Gastrocnemius medialis (tissue), 4 donors: ENCODE measurements around the gene PDE8A. TPM values are rescaled to one million over a fixed set of nuclear protein-coding genes. Genes with fewer than 3 reads are reported as not detected.

Experiments used
- ATAC-seq, 2 donors: fragments of 150-250 bp; one replicate each; pipeline ENCODE4 v1.9.1; 2016
- DNase-seq, 2 donors: peaks; one replicate each; pipeline ENCODE4 v3.0.0-alpha.2; 2019
- H3K27ac ChIP-seq, 4 donors: fragments of 200-600 bp; sonication (generic); 1 replicate in 1 of 4; 2 replicates in 3 of 4; pipeline ENCODE4 v1.5.1; 2016 to 2018; ENCODE audit warnings: mild to moderate bottlenecking in 2 of 4, moderate library complexity in 1 of 4
- H3K27me3 ChIP-seq, 3 donors: fragments of 200-600 bp; sonication (generic) in 2 of 3; 1 replicate in 1 of 3; 2 replicates in 2 of 3; pipeline versions ENCODE4 v1.5.1 to v1.6.0; 2016 to 2019; ENCODE audit warnings: mild to moderate bottlenecking in 1 of 3, moderate library complexity in 1 of 3
- H3K36me3 ChIP-seq, 2 donors: fragments of 200-600 bp; sonication (generic) in 1 of 2; one replicate each; pipeline ENCODE4 v1.5.1; 2017 to 2018
- H3K4me1 ChIP-seq, 2 donors: fragments of 200-600 bp; sonication (generic) in 1 of 2; one replicate each; pipeline ENCODE4 v1.5.1; 2016 to 2017; ENCODE audit warnings: mild to moderate bottlenecking in 2 of 2
- H3K4me3 ChIP-seq, 4 donors: fragments of 200-600 bp; sonication (generic) in 3 of 4; 1 replicate in 1 of 4; 2 replicates in 3 of 4; pipeline ENCODE4 v1.5.1; 2016 to 2019; ENCODE audit warnings: mild to moderate bottlenecking in 2 of 4
- H3K9me3 ChIP-seq, 3 donors: fragments of 200-600 bp; sonication (generic) in 2 of 3; 1 replicate in 1 of 3; 2 replicates in 2 of 3; pipeline ENCODE4 v1.5.1; 2016 to 2019
- POLR2A ChIP-seq, 2 donors: fragments of 450-650 bp; IDR thresholded peaks; one replicate each; pipeline ENCODE4 v1.6.1; 2017; ENCODE audit warnings: antibody characterized with exemption in 2 of 2, mild to moderate bottlenecking in 2 of 2, moderate library complexity in 2 of 2
- in situ Hi-C, 4 donors: fragments of 200-750 bp; cut with MboI; loops; one replicate each; pipeline versions ENCODE4 v1.15.0 to v1.8.0; 2017; ENCODE audit warnings: low sequenced_read_pairs in 4 of 4
- intact Hi-C: fragments of 100-400 bp; cut with DNase I; formaldehyde crosslinking; loops from one replicate; pipeline ENCODE4 v1.15.1; 2023; ENCODE audit warnings: low total_unique reads
- total RNA-seq, 4 donors: library from RNA; depleted of rRNA; stranded (reverse); fragments of >200 nt; gene quantifications; one replicate each; pipeline versions ENCODE4 v1.1.0 to v1.2.3, GENCODE V29; 2016
- TF ChIP-seq, protein P1 (sequence below), 5 experiments: fragments of 450-650 bp in 3 of 5; fragments of 200-600 bp in 2 of 5; sonication (generic) in 2 of 5; IDR thresholded peaks in 4 of 5; conservative IDR thresholded peaks in 1 of 5; 1 replicate in 4 of 5; 2 replicates in 1 of 5; pipeline ENCODE4 v1.5.1; 2016 to 2019; ENCODE audit warnings: antibody characterized with exemption in 5 of 5, mild to moderate bottlenecking in 3 of 5, moderate library complexity in 3 of 5

The PDE8A gene
- total RNA-seq, 4 donors from 2014 or later: 6.3 to 20.6 (median 13.9) TPM

GRCh38 chr15:85091990-85092389 is 110.3 kb downstream of the PDE8A start:
- H3K36me3 ChIP-seq: peaks cover 0 to 66% of the 10 kb centered on the region in 2 donors
- intact Hi-C loops: no loop called here
- TF ChIP-seq, protein P1, sequence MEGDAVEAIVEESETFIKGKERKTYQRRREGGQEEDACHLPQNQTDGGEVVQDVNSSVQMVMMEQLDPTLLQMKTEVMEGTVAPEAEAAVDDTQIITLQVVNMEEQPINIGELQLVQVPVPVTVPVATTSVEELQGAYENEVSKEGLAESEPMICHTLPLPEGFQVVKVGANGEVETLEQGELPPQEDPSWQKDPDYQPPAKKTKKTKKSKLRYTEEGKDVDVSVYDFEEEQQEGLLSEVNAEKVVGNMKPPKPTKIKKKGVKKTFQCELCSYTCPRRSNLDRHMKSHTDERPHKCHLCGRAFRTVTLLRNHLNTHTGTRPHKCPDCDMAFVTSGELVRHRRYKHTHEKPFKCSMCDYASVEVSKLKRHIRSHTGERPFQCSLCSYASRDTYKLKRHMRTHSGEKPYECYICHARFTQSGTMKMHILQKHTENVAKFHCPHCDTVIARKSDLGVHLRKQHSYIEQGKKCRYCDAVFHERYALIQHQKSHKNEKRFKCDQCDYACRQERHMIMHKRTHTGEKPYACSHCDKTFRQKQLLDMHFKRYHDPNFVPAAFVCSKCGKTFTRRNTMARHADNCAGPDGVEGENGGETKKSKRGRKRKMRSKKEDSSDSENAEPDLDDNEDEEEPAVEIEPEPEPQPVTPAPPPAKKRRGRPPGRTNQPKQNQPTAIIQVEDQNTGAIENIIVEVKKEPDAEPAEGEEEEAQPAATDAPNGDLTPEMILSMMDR (IDR thresholded peaks at IDR 0.05 in 4 of 5, conservative IDR thresholded peaks at IDR 0.05 in 1 of 5): no peak
- TF ChIP-seq POLR2A (IDR thresholded peaks at IDR 0.05): no peak
- H3K4me3 ChIP-seq: no peak overlapping the region
- no peaks in the 10 kb centered on the region for H3K9me3 ChIP-seq
- ATAC-seq (no peak), DNase-seq (no peak)
- no peaks in the 10 kb centered on the region for H3K4me1 ChIP-seq
- H3K27ac ChIP-seq: no peak overlapping the region
- in situ Hi-C loops: no loop called here
- no peaks in the 10 kb centered on the region for H3K27me3 ChIP-seq

DNA sequence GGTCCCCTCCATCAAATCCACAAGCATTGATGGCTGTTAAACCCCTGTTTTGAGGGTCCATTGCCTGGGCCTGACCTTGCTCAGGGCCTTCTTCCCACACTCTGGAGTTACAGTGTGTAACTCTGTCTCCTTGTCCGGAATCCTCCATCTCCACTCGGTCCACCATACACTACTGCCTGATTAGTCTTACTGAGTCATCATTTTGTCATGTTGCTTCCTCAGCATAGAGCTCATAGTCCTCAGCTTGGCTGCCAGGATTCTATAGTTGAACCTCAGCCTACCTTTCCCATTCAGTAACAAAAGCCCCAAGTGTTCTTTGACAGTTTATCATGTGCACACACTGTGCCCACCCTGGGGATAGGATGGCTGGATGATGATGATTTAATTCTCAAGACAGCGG is 113.0 kb downstream of the PDE8A start:
- H3K9me3 ChIP-seq: no peaks in the 10 kb centered on the region
- ATAC-seq: no peak
- H3K27ac ChIP-seq: no peak overlapping the region
- in situ Hi-C loops: no loop called here
- H3K4me1 ChIP-seq: no peaks in the 10 kb centered on the region
- no peak overlapping the region for H3K4me3 ChIP-seq
- intact Hi-C loops: no loop called here
- no peak for DNase-seq
- no peaks in the 10 kb centered on the region for H3K27me3 ChIP-seq
- TF ChIP-seq, protein P1 (IDR thresholded peaks at IDR 0.05 in 4 of 5, conservative IDR thresholded peaks at IDR 0.05 in 1 of 5): no peak
- no peak for TF ChIP-seq POLR2A (IDR thresholded peaks at IDR 0.05)
- peaks cover 0 to 55% of the 10 kb centered on the region in 2 donors for H3K36me3 ChIP-seq

- intact Hi-C loops: no loop called here
- TF ChIP-seq, protein P1 (IDR thresholded peaks at IDR 0.05 in 4 of 5, conservative IDR thresholded peaks at IDR 0.05 in 1 of 5): no peak
- no peak for TF ChIP-seq POLR2A (IDR thresholded peaks at IDR 0.05)
- in situ Hi-C loops: no loop called here
- H3K36me3 ChIP-seq: peaks cover 0 to 63% of the 10 kb centered on the region in 2 donors
- no peak overlapping the region for H3K4me3 ChIP-seq
- DNase-seq (no peak), ATAC-seq (no peak)
- no peaks in the 10 kb centered on the region for H3K27me3 ChIP-seq
- no peaks in the 10 kb centered on the region for H3K9me3 ChIP-seq
- no peak overlapping the region for H3K27ac ChIP-seq
- H3K4me1 ChIP-seq: no peaks in the 10 kb centered on the region
Measured at GRCh38 chr15:85095566-85095965, 113.9 kb downstream of the PDE8A start.

DNA sequence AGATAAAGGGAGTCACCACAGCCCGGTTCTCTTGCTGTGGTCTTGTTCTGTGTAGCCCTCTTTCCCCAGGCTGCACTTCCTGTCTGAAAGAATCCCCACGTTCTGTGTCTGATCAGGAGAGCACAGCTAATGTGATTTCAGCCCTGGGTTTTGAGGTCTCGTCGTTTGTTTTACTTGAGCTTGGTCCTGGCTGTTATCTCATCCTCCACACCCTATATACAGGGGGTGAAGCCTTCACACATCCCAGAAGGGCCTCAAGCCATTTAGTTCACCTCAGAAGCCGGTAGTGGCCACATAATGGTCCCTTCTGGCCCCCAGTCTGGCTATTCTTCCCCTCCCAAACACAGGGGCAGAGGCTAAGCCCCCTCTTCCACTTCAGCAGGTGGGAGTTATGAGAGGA is 115.6 kb downstream of the PDE8A start:
- no peak overlapping the region for H3K4me3 ChIP-seq
- TF ChIP-seq, protein P1 (IDR thresholded peaks at IDR 0.05 in 4 of 5, conservative IDR thresholded peaks at IDR 0.05 in 1 of 5): no peak
- TF ChIP-seq POLR2A (IDR thresholded peaks at IDR 0.05): no peak
- H3K27ac ChIP-seq: no peak overlapping the region
- DNase-seq (no peak), ATAC-seq (no peak)
- intact Hi-C loops: no loop called here
- H3K4me1 ChIP-seq: no peaks in the 10 kb centered on the region
- H3K9me3 ChIP-seq: no peaks in the 10 kb centered on the region
- no peaks in the 10 kb centered on the region for H3K27me3 ChIP-seq
- H3K36me3 ChIP-seq: peaks cover 0 to 55% of the 10 kb centered on the region in 2 donors
- in situ Hi-C loops: no loop called here

GRCh38 chr15:85097725-85098124 is 116.1 kb downstream of the PDE8A start:
- no peak for ATAC-seq
- no peak for DNase-seq
- H3K36me3 ChIP-seq: peaks cover 0 to 50% of the 10 kb centered on the region in 2 donors
- H3K27ac ChIP-seq: no peak overlapping the region
- H3K4me3 ChIP-seq: no peak overlapping the region
- no peaks in the 10 kb centered on the region for H3K9me3 ChIP-seq
- in situ Hi-C loops (no loop called here), intact Hi-C loops (no loop called here)
- no peaks in the 10 kb centered on the region for H3K27me3 ChIP-seq
- TF ChIP-seq POLR2A (IDR thresholded peaks at IDR 0.05): no peak
- H3K4me1 ChIP-seq: no peaks in the 10 kb centered on the region
